LHCN-M2 (cell line): ENCODE results near the gene APOL6. TPM values are rescaled to one million over a fixed set of nuclear protein-coding genes. Genes with fewer than 3 reads are reported as not detected.
A peak's percentile ranks its signal among the peaks of the same experiment; 100 is the strongest.

Source experiments
- DNase-seq: peaks from one replicate; pipeline ENCODE4 v3.0.0-alpha.2; 2012; ENCODE audit warnings: low read depth
- polyA plus RNA-seq: library from polyadenylated mRNA; unstranded; fragments of >200 nt; gene quantifications from one replicate; pipeline ENCODE4 v1.2.1, GENCODE V29; 2012; ENCODE audit warnings: missing spikeins
- total RNA-seq: library from RNA; depleted of rRNA; stranded (reverse); fragments of >200 nt; gene quantifications from 2 replicates; pipeline ENCODE4 v1.2.3, GENCODE V29; 2014; rRNA removed

APOL6 gene
- 4.2 and 7.7 TPM in 2 replicates for total RNA-seq
- 1.8 TPM for polyA plus RNA-seq

GRCh38 chr22:35648066-35649025, at the start of gene APOL6:
APOL6 (plus strand) TSS chr22:35648446; CDS start chr22:35656426, 7,980 bp downstream.
- peak; percentile 79 for DNase-seq

GRCh38 chr22:35599364-35599763, 48.9 kb upstream of the APOL6 start:
- no peak for DNase-seq

GRCh38 chr22:35600476-35600875, 47.8 kb upstream of the APOL6 start:
- no peak for DNase-seq

GRCh38 chr22:35601013-35601580, 47.1 kb upstream of the APOL6 start:
- DNase-seq, result no peak

GRCh38 chr22:35601743-35602615, 46.3 kb upstream of the APOL6 start:
- DNase-seq, result peak; percentile 68

GRCh38 chr22:35604621-35605368, 43.5 kb upstream of the APOL6 start:
- DNase-seq, result no peak

- DNase-seq, result no peak
These were observed 42.9 kb upstream of the APOL6 start for GRCh38 chr22:35605369-35605680.

- no peak for DNase-seq
These were observed 42.3 kb upstream of the APOL6 start for GRCh38 chr22:35605851-35606481.

GRCh38 chr22:35606916-35607315, 41.3 kb upstream of the APOL6 start:
- DNase-seq, result no peak

GRCh38 chr22:35608088-35608487, 40.2 kb upstream of the APOL6 start:
- DNase-seq, result no peak

GRCh38 chr22:35609261-35609660, 39.0 kb upstream of the APOL6 start:
- DNase-seq, result no peak

GRCh38 chr22:35609761-35610160, 38.5 kb upstream of the APOL6 start:
- DNase-seq, result no peak

GRCh38 chr22:35610741-35611140, 37.5 kb upstream of the APOL6 start:
- no peak for DNase-seq

- DNase-seq, result no peak
These were observed 36.9 kb upstream of the APOL6 start for GRCh38 chr22:35611200-35611890.

GRCh38 chr22:35611891-35612576, 36.2 kb upstream of the APOL6 start:
- DNase-seq, result no peak

- no peak for DNase-seq
These were observed 35.3 kb upstream of the APOL6 start for GRCh38 chr22:35612903-35613302.

GRCh38 chr22:35614404-35614803, 33.8 kb upstream of the APOL6 start:
- no peak for DNase-seq

GRCh38 chr22:35615156-35615555, 33.1 kb upstream of the APOL6 start:
- no peak for DNase-seq

- DNase-seq, result no peak
These were observed 32.2 kb upstream of the APOL6 start for GRCh38 chr22:35616043-35616442.
